ENCODE data around the gene PTCH1. TPM values are rescaled to one million over a fixed set of nuclear protein-coding genes. Genes with fewer than 3 reads are reported as not detected.

The PTCH1 gene
- total and polyA plus RNA-seq, 2 experiments from 2014 or later: 36.8 to 44.1 TPM

DNA sequence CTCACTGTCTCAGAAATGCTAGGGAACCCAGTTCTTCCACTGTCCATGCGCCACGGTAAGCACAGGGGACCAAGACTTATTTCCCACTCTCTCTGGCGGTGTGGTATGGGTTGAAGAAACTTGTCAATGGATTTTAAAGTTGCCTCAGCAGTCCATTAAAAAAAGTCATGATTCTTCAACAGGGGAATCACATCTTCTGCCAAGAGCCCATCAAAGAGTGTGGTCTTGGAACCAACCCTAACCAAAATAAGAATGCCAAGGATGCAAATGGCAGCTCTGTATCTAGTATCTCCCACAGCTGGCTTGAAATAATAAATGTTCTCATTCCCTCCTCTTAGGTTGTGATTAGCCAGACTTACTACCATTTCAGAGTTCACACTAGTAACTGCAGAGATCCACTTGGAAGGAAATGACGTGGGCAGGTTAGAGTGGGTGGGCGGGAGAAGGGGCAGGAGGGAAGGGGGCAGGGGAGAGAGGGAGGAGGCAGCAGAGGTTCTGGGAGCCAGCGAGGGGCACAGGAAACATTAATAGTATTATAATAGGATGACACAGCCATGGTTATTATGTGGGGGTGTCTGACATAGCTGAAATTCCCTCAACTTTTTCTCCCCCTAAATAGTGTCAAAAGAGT is 17.6 kb downstream of the PTCH1 start:
- DNase-seq (ENCODE audit: low spot score): no peak
- peaks cover 75% of the 10 kb centered on the region for H3K4me1 ChIP-seq (ENCODE audit: insufficient read depth)
- H3K79me2 ChIP-seq: peaks cover 97% of the 10 kb centered on the region
- H3K9me2 ChIP-seq (replicated peaks; ENCODE audit: insufficient read depth): no peaks in the 10 kb centered on the region
- peaks cover 91% of the 10 kb centered on the region for H4K20me1 ChIP-seq (ENCODE audit: insufficient read depth, poor library complexity, severe bottlenecking)
- H2AFZ ChIP-seq: no peak overlapping the region
- peak overlapping the region; percentile 78 for H3K27ac ChIP-seq
- peak overlapping the region; percentile 72 for H3K4me2 ChIP-seq
- no peaks in the 10 kb centered on the region for H3K36me3 ChIP-seq (replicated peaks; ENCODE audit: insufficient read depth, low read depth)
- no peak overlapping the region for H3K4me3 ChIP-seq
- TF ChIP-seq, protein P1, sequence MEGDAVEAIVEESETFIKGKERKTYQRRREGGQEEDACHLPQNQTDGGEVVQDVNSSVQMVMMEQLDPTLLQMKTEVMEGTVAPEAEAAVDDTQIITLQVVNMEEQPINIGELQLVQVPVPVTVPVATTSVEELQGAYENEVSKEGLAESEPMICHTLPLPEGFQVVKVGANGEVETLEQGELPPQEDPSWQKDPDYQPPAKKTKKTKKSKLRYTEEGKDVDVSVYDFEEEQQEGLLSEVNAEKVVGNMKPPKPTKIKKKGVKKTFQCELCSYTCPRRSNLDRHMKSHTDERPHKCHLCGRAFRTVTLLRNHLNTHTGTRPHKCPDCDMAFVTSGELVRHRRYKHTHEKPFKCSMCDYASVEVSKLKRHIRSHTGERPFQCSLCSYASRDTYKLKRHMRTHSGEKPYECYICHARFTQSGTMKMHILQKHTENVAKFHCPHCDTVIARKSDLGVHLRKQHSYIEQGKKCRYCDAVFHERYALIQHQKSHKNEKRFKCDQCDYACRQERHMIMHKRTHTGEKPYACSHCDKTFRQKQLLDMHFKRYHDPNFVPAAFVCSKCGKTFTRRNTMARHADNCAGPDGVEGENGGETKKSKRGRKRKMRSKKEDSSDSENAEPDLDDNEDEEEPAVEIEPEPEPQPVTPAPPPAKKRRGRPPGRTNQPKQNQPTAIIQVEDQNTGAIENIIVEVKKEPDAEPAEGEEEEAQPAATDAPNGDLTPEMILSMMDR (IDR thresholded peaks at IDR 0.05; ENCODE audit: poor library complexity): no peak
- TF ChIP-seq EZH2 (IDR thresholded peaks at IDR 0.05; ENCODE audit: borderline replicate concordance): no peak
- no peak for TF ChIP-seq EZH2phosphoT487 (IDR thresholded peaks at IDR 0.05; ENCODE audit: low read depth, severe bottlenecking, unreplicated experiment)
- no peaks in the 10 kb centered on the region for H3K27me3 ChIP-seq
- no peaks in the 10 kb centered on the region for H3K9me3 ChIP-seq (ENCODE audit: low read depth)
- WGBS (ENCODE audit: low lambda C conversion rate, missing lambda C conversion rate): 76% methylated on average over 6 of the region's 6 CpGs

DNA sequence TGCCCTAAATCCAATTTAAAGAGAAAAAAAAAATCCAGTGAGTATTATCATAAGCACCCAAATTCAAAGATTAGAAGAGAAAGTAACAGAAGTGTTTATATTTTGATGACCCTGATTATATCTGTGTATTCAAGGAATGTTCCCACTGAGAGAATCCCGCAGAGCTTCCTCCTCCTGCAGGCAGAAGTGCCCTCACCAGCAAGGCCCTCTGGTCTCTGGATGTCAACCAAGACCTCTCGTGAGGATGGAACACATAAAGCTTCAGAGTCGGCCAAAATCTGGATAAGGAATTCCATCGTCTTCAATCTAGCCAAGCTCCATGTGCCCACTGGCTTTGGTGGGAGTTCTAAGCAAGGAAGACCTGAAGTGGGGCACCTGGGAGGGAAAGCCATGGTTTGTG is 18.1 kb downstream of the PTCH1 start:
- Histone ChIP-seq H3K4me3 (no peak overlapping the region), H3K79me2 (peaks cover 99% of the 10 kb centered on the region), H2AFZ (no peak overlapping the region), H3K9me3 (ENCODE audit: low read depth) (no peaks in the 10 kb centered on the region), H3K27ac (peak overlapping the region; percentile 78), H3K9me2 (replicated peaks; ENCODE audit: insufficient read depth) (no peaks in the 10 kb centered on the region), H3K4me2 (peak overlapping the region; percentile 72), H3K27me3 (no peaks in the 10 kb centered on the region), H3K36me3 (replicated peaks; ENCODE audit: insufficient read depth, low read depth) (no peaks in the 10 kb centered on the region), H4K20me1 (ENCODE audit: insufficient read depth, poor library complexity, severe bottlenecking) (peaks cover 94% of the 10 kb centered on the region), H3K4me1 (ENCODE audit: insufficient read depth) (peaks cover 80% of the 10 kb centered on the region)
- DNase-seq (ENCODE audit: low spot score): no peak
- 23% methylated on average over 4 of the region's 4 CpGs for WGBS (ENCODE audit: low lambda C conversion rate, missing lambda C conversion rate)
- TF ChIP-seq EZH2 (IDR thresholded peaks at IDR 0.05; ENCODE audit: borderline replicate concordance): no peak
- TF ChIP-seq, protein P1 (IDR thresholded peaks at IDR 0.05; ENCODE audit: poor library complexity): no peak
- TF ChIP-seq EZH2phosphoT487 (IDR thresholded peaks at IDR 0.05; ENCODE audit: low read depth, severe bottlenecking, unreplicated experiment): no peak

DNA sequence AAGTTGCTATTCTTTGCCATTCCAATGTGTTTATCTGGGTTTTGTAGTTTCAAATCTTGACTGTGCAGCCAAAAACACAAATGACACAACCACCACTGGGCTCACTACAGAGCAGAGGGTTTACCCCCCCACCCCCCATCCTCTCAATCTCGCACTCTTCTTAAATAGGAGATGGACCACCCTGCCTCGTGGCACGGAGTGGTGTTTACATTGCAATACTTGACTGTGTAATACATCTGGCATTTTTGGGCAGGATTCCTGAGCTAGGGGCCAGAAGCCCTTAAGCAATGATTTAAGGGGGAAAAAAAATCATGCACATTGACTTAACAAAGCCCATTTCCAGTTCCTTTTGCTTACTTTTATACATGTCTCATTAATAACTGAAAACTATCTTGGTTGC is 19.0 kb downstream of the PTCH1 start:
- Histone ChIP-seq H3K9me3 (ENCODE audit: low read depth) (no peaks in the 10 kb centered on the region), H3K27me3 (no peaks in the 10 kb centered on the region), H3K9me2 (replicated peaks; ENCODE audit: insufficient read depth) (no peaks in the 10 kb centered on the region), H3K36me3 (replicated peaks; ENCODE audit: insufficient read depth, low read depth) (no peaks in the 10 kb centered on the region), H3K79me2 (peaks cover 100% of the 10 kb centered on the region), H3K4me2 (peak overlapping the region; percentile 72), H3K4me1 (ENCODE audit: insufficient read depth) (peaks cover 75% of the 10 kb centered on the region), H3K4me3 (no peak overlapping the region), H4K20me1 (ENCODE audit: insufficient read depth, poor library complexity, severe bottlenecking) (peaks cover 95% of the 10 kb centered on the region), H3K27ac (peak overlapping the region; percentile 78), H2AFZ (no peak overlapping the region)
- WGBS (ENCODE audit: low lambda C conversion rate, missing lambda C conversion rate): 50% methylated on average over 3 of the region's 3 CpGs
- TF ChIP-seq, protein P1 (IDR thresholded peaks at IDR 0.05; ENCODE audit: poor library complexity): no peak
- TF ChIP-seq EZH2phosphoT487 (IDR thresholded peaks at IDR 0.05; ENCODE audit: low read depth, severe bottlenecking, unreplicated experiment) (no peak), EZH2 (IDR thresholded peaks at IDR 0.05; ENCODE audit: borderline replicate concordance) (no peak)
- peak; percentile 62 for DNase-seq (ENCODE audit: low spot score)

Measured in hepatocyte (in vitro differentiated cells).